Measurements from ENCODE around the gene C8B. TPM values are rescaled to one million over a fixed set of nuclear protein-coding genes. Genes with fewer than 3 reads are reported as not detected.

The C8B gene
- total RNA-seq, 4 donors from 2014 or later, result not detected

GRCh38 chr1:56897150-56898004 lies 68.4 kb downstream of the C8B start:
- ATAC-seq (ENCODE audit: low FRiP score), result peak; percentile 73
- DNase-seq (ENCODE audit: low spot score), result no peak
- TF ChIP-seq CTCF (IDR thresholded peaks at IDR 0.05), result no peak

- DNase-seq (ENCODE audit: low spot score) (no peak), ATAC-seq (ENCODE audit: low FRiP score) (no peak)
- no peak for TF ChIP-seq CTCF (IDR thresholded peaks at IDR 0.05)
Observed at GRCh38 chr1:56894014-56894413, 71.8 kb downstream of the C8B start.

- no peak for ATAC-seq (ENCODE audit: low FRiP score)
- no peak for DNase-seq (ENCODE audit: low spot score)
- TF ChIP-seq CTCF (IDR thresholded peaks at IDR 0.05), result no peak
Observed at GRCh38 chr1:56890229-56890628, 75.6 kb downstream of the C8B start.

GRCh38 chr1:56881417-56881816 lies 84.4 kb downstream of the C8B start:
- DNase-seq (ENCODE audit: low spot score) (no peak), ATAC-seq (ENCODE audit: low FRiP score) (no peak)
- TF ChIP-seq CTCF (IDR thresholded peaks at IDR 0.05), result no peak

GRCh38 chr1:56880774-56881173 lies 85.0 kb downstream of the C8B start:
- DNase-seq (ENCODE audit: low spot score) (no peak), ATAC-seq (ENCODE audit: low FRiP score) (no peak)
- no peak for TF ChIP-seq CTCF (IDR thresholded peaks at IDR 0.05)

Other genes starting within 250 kb of the C8B start
- gene FYB2, start 146.6 kb downstream of the C8B start, total RNA-seq, result not detected
- gene C8A, start 111.2 kb downstream of the C8B start, total RNA-seq, result not detected

Measured in omental fat pad (tissue), 4 donors.